OCI-M2 (cell line): ENCODE measurements around the gene KLK11.
"Not testable (repeated sequence)": the region's sequence is repeated elsewhere in the genome, so short reads cannot be mapped to it uniquely, and the experiment has no call there.

Source experiments
- DNase-seq: peaks from one replicate; lab custom pipeline; 2025; ENCODE audit not compliant: unreplicated experiment; lab: John Stamatoyannopoulos, UW

Gene KLK11

GRCh38 chr19:51006406-51006805, 20.0 kb downstream of the KLK11 start:
- no peak for DNase-seq

DNA sequence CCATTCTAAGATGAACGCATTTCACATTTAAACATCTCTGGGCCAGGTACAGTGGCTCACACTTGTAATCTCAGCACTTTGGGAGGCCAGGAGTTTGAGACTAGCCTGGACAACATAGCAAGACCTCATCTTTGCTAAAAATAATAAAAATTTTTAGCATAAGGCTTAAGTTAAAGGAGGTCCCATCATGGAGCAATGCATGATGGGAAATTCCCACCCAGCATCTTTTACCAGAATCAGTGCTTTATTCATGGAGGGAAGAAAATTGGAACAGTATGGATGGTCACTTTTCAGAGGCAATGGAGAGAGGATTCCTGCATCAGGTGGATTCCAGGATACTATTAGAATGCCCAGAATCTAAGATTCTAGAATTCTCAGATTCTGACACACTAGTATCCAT, 21.2 kb downstream of the KLK11 start:
- DNase-seq: no peak

GRCh38 chr19:51003316-51003715, 23.1 kb downstream of the KLK11 start:
- no peak for DNase-seq

DNA sequence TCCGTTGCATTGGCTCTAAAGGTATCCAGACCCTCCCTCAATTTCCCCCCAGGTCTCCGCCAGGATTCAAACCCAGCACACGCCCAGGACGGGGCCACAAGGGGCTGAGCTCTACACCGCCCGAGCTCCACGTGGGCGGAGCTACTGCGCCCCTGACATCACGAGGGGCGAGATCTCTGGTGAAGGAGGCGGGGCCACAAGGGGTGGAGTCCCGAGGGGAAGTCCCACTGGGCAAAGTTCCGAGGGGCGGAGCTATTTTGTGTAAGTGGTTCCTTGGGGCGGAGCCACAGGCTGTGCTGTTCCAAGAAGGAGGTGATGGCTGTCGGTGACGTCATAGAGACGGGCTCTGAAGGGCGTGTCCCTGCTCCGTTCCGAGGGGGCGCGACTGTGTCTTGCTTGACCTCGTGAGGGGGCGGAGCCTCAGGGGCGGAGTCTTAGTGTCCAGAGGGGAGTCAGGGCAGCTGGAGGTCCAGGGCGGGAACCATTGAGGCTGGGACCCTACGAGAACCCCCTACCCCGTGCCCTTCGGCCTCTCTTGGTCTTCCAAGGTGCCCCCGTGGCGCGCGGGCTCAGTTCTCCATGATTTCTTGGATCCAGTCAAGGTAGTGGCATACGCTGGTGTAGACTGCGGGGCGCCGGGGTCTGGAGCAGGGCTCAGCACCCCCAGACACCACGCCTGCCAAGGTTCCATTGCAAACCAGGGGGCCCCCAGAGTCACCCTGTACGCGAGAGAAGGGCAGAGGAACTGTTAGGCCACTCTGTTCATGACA, 23.7 kb downstream of the KLK11 start:
- no peak for DNase-seq

- DNase-seq: no peak
These were observed 24.3 kb downstream of the KLK11 start for GRCh38 chr19:51002089-51002532.

GRCh38 chr19:51001515-51001914, 24.9 kb downstream of the KLK11 start, which contains the start of gene KLK8:
Gene KLK8, minus strand, starts transcription at chr19:51001604. Its CDS starts 437 bp downstream, at chr19:51001167.
- DNase-seq: no peak

DNA sequence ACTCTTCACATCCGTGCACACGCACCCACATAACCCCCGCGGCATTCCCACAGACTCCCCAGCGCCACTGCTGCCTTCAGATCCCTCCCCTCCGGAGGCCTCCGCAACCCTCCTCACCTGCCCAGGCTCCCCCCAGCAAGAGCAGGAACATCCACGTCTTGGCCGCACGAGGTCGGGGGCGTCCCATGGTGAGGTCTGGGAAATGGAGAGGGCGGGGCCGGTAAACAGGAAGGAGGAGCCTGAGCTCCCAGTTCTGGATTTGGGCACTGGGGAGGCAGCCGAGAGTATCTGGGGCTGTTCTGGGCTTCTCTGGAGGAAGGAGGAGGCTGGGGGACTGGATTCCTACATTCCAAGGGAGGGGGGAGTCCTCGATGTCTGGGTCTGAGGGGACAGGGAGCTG, 25.4 kb downstream of the KLK11 start:
- no peak for DNase-seq

DNA sequence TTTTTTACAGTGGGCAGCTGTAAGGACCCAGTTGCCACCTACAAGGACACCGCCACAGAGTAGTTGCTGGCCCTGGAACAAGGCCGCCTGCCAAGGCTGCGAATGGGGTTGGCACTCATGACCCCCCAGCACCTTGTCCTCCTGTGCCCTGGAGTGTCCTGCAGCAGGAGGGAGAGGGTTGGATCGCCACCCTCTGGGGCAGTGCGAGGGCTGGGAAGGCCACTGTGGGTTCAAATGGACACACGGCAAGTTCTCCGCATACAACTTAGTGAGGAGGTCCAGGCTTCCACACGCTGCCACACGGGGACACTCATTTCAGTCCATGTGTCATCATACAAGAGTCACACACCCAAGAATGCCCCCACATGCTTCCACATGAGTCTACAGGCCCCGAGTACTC, 26.0 kb downstream of the KLK11 start:
- no peak for DNase-seq

DNA sequence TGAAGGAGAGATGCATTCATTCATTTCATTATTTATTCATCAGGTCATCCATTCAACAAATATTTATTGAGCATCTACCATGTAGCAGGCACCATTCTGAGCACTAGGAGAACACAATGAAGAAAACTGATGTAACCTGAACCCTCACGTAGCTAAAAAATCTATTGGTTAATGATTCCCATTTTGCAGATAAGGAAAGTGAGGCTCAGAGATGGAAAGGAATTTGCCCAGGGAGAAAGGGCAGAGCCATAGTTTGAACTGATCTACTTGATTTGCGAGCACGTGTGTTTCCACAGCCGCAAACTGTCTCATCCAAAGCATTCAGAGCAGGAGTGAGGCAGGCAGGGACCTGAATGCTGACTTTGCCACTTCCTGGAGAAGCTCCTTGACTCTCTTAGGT, 27.7 kb downstream of the KLK11 start:
- no peak for DNase-seq

DNA sequence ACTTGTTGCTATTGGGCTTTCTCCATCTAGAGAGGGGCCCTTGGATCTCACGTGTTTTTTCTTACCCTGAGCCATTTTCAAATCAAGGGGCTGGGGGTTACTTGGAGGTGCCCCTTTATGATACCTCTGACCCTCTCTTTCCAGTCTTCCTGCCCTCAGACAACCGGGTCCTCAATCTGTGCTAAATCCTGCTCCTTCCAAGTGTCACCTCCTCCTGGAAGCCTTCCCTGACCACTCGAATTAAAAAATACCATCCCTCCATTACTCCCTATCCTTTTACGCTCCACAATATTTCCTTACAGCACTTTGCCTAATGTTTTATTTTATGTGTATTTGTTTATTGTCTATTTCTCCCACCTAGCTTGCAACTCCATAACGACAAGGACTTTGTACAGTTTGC, 28.4 kb downstream of the KLK11 start:
- DNase-seq: no peak

DNA sequence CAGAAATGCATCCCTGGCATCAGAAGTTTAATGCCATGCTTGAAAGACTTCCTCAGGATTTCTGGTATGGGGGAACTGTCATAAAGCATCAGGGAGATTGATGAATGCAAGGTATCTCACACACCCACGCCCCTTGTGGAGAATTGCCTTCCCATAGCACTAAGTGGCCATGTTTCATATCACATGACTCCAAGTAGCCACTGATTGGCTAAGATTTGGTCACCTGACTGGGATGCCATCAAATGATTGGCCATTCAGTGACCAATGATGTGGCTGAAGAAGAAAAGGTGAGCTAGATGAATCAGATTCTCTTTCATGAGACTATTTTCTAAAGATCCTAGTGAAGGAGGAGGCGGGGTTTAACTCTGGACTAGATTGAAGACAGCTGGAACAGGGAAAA, 32.3 kb downstream of the KLK11 start:
- no peak for DNase-seq

DNA sequence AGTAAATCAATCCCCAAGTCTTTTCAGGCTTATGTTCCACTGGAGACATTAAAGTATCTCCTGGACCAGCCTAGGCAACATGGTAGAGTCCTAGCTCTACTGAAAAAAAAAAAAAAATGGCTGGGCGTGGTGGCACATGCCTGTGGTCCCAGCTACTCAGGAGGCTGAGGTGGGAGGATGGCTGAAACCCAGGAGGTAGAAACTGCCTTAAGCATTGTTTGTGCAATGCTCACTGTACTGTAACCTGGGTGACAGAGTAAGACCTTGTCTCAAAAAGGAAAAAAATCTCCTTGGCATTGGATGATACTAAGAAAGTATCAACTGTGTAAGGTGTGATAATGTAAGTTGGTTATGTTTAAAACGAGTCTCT, 33.8 kb downstream of the KLK11 start:
- no peak for DNase-seq

- not testable (repeated sequence) for DNase-seq
These were observed 42.0 kb downstream of the KLK11 start for GRCh38 chr19:50984416-50984815.

GRCh38 chr19:50983625-50984292, 42.7 kb downstream of the KLK11 start, which contains the start of gene KLK7:
Gene KLK7, minus strand, starts transcription at chr19:50983917. Its CDS starts 1,518 bp downstream, at chr19:50982399.
- no peak for DNase-seq

DNA sequence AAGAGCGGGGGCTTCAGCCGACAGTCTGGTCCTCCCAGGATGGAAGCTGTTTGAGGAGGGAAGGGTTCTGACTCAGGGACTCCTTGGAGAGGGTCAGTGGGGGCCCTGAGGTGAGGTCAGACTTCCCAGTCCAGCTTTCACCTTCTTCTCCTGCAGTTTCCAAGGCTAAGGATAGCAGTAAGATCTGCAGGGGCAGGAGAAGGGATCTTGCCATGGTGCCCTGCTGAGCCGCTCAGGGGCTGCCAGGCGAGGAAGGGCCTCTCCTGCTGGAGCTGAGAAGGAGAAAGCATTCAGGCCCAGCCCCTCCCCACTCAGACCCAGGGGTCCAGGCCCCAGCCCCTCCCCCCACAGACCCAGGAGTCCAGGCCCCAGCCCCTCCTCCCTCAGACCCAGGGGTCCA, 44.2 kb downstream of the KLK11 start:
- no peak for DNase-seq

DNA sequence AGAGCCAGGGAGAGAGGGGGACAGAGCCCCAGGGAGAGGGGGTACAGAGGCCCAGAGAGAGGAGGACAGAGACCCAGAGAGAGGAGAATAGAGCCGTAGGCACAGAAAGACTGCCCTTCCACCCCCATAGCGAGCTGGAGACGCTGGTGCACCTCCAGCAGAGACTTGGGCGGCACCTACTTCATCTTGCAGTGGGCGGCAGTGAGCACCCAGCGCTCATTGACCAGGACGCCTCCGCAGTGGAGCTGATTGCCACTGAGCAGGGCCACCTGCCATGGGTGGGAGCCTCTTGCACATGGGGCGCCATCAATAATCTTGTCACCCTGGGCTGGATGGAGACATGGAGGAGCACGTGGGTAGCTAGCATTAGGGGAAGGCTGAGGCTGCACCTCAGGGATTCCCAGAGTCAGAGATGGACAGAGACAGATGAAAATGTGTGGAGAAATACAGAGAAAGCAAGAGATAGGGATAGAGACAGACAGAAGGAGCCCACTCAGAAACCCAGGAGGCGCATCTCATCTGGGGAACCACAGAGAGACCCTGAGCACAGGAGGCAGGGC, 44.7 kb downstream of the KLK11 start:
- DNase-seq: no peak

GRCh38 chr19:50980208-50980607, 46.2 kb downstream of the KLK11 start:
- DNase-seq: no peak

DNA sequence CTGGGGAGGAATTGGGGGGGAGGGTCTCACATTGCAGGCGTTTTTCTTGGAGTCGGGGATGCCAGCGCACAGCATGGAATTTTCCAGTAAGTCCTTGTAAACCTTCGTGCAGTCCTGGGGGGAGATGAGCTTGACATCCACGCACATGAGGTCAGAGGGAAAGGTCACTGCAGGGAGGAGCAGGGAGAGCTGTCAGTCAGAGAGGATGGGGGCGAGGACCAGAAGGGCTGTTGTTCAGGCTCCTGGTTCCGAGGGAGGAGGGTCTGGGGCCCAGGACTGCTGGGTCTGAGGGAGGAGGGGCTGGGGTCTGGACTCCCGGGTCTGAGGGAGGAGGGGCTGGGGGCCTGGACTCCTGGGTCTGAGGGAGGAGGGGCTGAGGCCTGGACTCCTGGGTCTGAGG, 46.7 kb downstream of the KLK11 start:
- no peak for DNase-seq

- no peak for DNase-seq
These were observed 47.5 kb downstream of the KLK11 start for GRCh38 chr19:50978772-50979390.

DNA sequence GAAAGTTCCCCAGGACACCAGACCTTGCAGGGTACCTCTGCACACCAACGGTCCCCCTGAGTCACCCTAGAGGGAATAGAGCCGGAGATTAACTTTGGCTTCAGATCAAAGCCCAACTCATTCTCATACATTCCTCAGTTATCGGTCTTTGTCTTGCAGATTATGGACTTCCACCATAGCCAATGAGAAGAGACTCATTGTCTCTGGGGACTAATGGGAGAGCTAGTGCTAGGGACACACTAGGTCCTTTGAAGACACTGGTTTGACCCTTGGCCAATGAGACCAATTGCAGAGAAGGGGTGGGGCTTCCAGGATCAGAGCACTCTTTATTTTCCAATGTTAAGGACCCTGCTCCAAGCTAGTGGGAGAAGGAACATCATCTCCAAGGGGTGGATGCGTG, 48.8 kb downstream of the KLK11 start:
- no peak for DNase-seq

DNA sequence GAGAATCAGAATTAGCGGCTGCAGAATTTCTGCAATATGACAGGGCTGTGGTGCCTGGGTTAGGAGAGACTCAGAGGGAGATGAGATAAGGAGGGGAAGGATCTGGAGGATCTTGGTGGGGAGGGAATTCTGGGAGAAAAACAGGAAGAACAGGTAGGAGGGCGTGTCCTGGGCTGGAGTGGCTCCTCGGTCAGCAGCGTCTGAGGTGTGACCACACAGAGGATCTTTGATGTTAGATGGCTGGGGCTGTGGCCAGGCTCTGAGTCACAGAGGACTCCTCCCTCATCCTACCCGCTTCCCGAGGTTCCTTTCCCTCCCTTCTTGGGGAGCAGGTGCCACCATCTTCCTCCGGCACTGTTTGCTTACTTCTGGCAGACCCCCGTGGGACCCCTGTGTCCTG, 50.6 kb downstream of the KLK11 start:
- no peak for DNase-seq
